ENCODE results near the gene SYVN1. TPM values are rescaled to one million over a fixed set of nuclear protein-coding genes. Genes with fewer than 3 reads are reported as not detected.

The SYVN1 gene
- polyA plus RNA-seq, 3 donors, result 3.5 to 81.6 (median 6.4) TPM

DNA sequence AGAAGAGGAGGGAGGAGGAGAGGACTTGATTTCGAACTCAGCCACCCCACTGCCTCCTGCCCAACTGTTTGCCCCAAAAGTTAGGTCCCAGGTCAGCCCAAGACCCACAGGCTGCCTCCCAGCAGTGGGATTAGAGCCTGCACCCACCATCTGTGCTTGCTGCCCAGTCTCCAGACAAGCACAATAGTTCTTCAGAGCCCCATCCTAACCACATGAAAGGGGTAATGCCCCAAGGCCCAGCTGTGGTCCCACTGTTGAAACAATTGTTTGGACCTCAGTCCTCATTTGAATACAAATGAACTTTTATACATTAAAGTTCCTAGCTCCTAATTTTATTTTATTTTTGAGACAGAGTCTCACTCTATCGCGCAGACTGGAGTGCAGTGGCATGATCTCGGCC lies 43.7 kb downstream of the SYVN1 start:
- no peaks in the 10 kb centered on the region for H3K27me3 ChIP-seq (ENCODE audit: control insufficient read depth in 2 of 2, insufficient read depth in 2 of 2, low read length in 2 of 2)
- no peaks in the 10 kb centered on the region for H4K20me1 ChIP-seq (ENCODE audit: insufficient read depth, low read length)
- Mint-ChIP-seq H3K36me3 (peaks cover 41 to 48% of the 10 kb centered on the region in 2 donors), H3K9me3 (no peaks in the 10 kb centered on the region), H3K27ac (no peak overlapping the region), H3K4me1 (peaks cover 3% of the 10 kb centered on the region), H3K27me3 (ENCODE audit: low read depth in 3 of 3) (peaks cover 0 to 3% (median 0%) of the 10 kb centered on the region in 3 donors), H3K4me3 (no peak overlapping the region)
- TF ChIP-seq, protein P1, sequence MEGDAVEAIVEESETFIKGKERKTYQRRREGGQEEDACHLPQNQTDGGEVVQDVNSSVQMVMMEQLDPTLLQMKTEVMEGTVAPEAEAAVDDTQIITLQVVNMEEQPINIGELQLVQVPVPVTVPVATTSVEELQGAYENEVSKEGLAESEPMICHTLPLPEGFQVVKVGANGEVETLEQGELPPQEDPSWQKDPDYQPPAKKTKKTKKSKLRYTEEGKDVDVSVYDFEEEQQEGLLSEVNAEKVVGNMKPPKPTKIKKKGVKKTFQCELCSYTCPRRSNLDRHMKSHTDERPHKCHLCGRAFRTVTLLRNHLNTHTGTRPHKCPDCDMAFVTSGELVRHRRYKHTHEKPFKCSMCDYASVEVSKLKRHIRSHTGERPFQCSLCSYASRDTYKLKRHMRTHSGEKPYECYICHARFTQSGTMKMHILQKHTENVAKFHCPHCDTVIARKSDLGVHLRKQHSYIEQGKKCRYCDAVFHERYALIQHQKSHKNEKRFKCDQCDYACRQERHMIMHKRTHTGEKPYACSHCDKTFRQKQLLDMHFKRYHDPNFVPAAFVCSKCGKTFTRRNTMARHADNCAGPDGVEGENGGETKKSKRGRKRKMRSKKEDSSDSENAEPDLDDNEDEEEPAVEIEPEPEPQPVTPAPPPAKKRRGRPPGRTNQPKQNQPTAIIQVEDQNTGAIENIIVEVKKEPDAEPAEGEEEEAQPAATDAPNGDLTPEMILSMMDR (IDR thresholded peaks at IDR 0.05), result no peak
- intact Hi-C loops (cut with micrococcal nuclease), result no loop called here
- H3K9me3 ChIP-seq (replicated peaks in 1 of 2; ENCODE audit: control insufficient read depth in 1 of 2, insufficient read depth in 1 of 2, low read length in 2 of 2), result no peaks in the 10 kb centered on the region
- H3K36me3 ChIP-seq (replicated peaks in 1 of 2; ENCODE audit: control insufficient read depth in 1 of 2, insufficient read depth in 2 of 2, low read length in 2 of 2), result peaks cover 33 to 42% of the 10 kb centered on the region in 2 donors
- no peak overlapping the region for H3K9ac ChIP-seq (ENCODE audit: insufficient read depth, low read length, poor library complexity, severe bottlenecking)
- H3K4me2 ChIP-seq (replicated peaks; ENCODE audit: extremely low read depth, low read length, poor library complexity, severe bottlenecking), result no peak overlapping the region
- no peak overlapping the region for H3K27ac ChIP-seq (ENCODE audit: low read depth in 1 of 2, low read length in 2 of 2)
- peaks cover 2% of the 10 kb centered on the region for H3K79me2 ChIP-seq (ENCODE audit: insufficient read depth, low read length)
- no peak overlapping the region for H3K4me3 ChIP-seq (replicated peaks in 1 of 3; ENCODE audit: low read depth in 2 of 3, low read length in 3 of 3)
- H3K4me1 ChIP-seq (ENCODE audit: control insufficient read depth in 1 of 2, insufficient read depth in 2 of 2, low read length in 2 of 2), result peaks cover 1 to 3% of the 10 kb centered on the region in 2 donors
- 100% methylated on average over 3 of the region's 4 CpGs for WGBS (ENCODE audit: insufficient coverage)
- H2AFZ ChIP-seq (ENCODE audit: insufficient read depth, low read depth, low read length, poor library complexity, severe bottlenecking), result no peak overlapping the region
- no peak for DNase-seq

DNA sequence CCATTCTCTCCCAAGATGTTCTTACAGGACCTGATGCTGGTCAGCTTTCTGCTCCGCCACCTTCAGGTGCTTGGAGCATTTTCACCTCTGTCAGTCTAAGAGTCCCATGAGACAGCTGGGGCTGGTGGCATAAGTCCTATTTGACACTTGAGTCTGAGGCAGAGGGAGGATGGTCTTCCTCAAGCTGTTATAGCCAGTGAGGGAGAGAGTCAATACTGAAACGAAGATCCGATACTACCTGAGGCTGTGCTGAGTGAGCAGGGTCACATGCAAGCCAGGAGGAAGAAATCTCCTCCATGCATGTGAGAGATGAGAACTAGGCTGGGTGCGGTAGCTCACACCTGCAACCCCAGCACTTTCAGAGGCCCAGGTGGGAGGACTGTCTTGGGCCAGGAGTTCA lies 44.7 kb downstream of the SYVN1 start:
- Histone ChIP-seq H4K20me1 (ENCODE audit: insufficient read depth, low read length) (no peaks in the 10 kb centered on the region), H2AFZ (ENCODE audit: insufficient read depth, low read depth, low read length, poor library complexity, severe bottlenecking) (no peak overlapping the region), H3K4me3 (replicated peaks in 1 of 3; ENCODE audit: low read depth in 2 of 3, low read length in 3 of 3) (no peak overlapping the region), H3K9me3 (replicated peaks in 1 of 2; ENCODE audit: control insufficient read depth in 1 of 2, insufficient read depth in 1 of 2, low read length in 2 of 2) (no peaks in the 10 kb centered on the region), H3K4me2 (replicated peaks; ENCODE audit: extremely low read depth, low read length, poor library complexity, severe bottlenecking) (no peak overlapping the region), H3K27me3 (ENCODE audit: control insufficient read depth in 2 of 2, insufficient read depth in 2 of 2, low read length in 2 of 2) (no peaks in the 10 kb centered on the region), H3K9ac (ENCODE audit: insufficient read depth, low read length, poor library complexity, severe bottlenecking) (no peak overlapping the region), H3K27ac (ENCODE audit: low read depth in 1 of 2, low read length in 2 of 2) (no peak overlapping the region), H3K4me1 (ENCODE audit: control insufficient read depth in 1 of 2, insufficient read depth in 2 of 2, low read length in 2 of 2) (peaks cover 8 to 12% of the 10 kb centered on the region in 2 donors), H3K36me3 (replicated peaks in 1 of 2; ENCODE audit: control insufficient read depth in 1 of 2, insufficient read depth in 2 of 2, low read length in 2 of 2) (peaks cover 33 to 48% of the 10 kb centered on the region in 2 donors), H3K79me2 (ENCODE audit: insufficient read depth, low read length) (peaks cover 12% of the 10 kb centered on the region)
- peaks cover 43 to 54% of the 10 kb centered on the region in 2 donors for H3K36me3 Mint-ChIP-seq
- H3K4me3 Mint-ChIP-seq, result no peak overlapping the region
- DNase-seq, result no peak
- TF ChIP-seq, protein P1 (IDR thresholded peaks at IDR 0.05), result no peak
- peaks cover 0 to 3% (median 0%) of the 10 kb centered on the region in 3 donors for H3K27me3 Mint-ChIP-seq (ENCODE audit: low read depth in 3 of 3)
- 90% methylated on average over 4 of the region's 4 CpGs for WGBS (ENCODE audit: insufficient coverage)
- peaks cover 11% of the 10 kb centered on the region for H3K4me1 Mint-ChIP-seq
- H3K27ac Mint-ChIP-seq, result no peak overlapping the region
- H3K9me3 Mint-ChIP-seq, result no peaks in the 10 kb centered on the region
- intact Hi-C loops (cut with micrococcal nuclease), result loop anchor here in 1 of 2 donors (5.0 kb wide), 1 partner anchor 57 kb away; no protein-coding TSS in a partner anchor
